ENCODE measurements around the gene IPO4. TPM values are rescaled to one million over a fixed set of nuclear protein-coding genes. Genes with fewer than 3 reads are reported as not detected.

The IPO4 gene
- total and polyA plus RNA-seq, 2 experiments from 2014 or later, result 19.0 to 19.5 TPM

GRCh38 chr14:24160850-24161804, 27.5 kb downstream of the IPO4 start, which contains the start of gene IRF9:
TSS of gene IRF9 (plus strand) at chr14:24161265. CDS start at chr14:24162145, 880 bp downstream.
- TF ChIP-seq CTCF (IDR thresholded peaks at IDR 0.05; ENCODE audit: poor library complexity) (peak; percentile 99), EZH2phosphoT487 (IDR thresholded peaks at IDR 0.05; ENCODE audit: low read depth, severe bottlenecking, unreplicated experiment) (no peak), EZH2 (IDR thresholded peaks at IDR 0.05; ENCODE audit: borderline replicate concordance) (no peak)
- peak within 1 kb of the TSS; percentile 91 for H3K27ac ChIP-seq
- peaks cover 25% of the 10 kb centered on the region for H3K79me2 ChIP-seq
- DNase-seq (ENCODE audit: low spot score), result peak; percentile 96
- H3K4me1 ChIP-seq (ENCODE audit: insufficient read depth), result peaks cover 16% of the 10 kb centered on the region
- no peaks in the 10 kb centered on the region for H3K9me3 ChIP-seq (ENCODE audit: low read depth)
- peak within 1 kb of the TSS; percentile 22 for H2AFZ ChIP-seq
- peaks cover 5% of the 10 kb centered on the region for H4K20me1 ChIP-seq (ENCODE audit: insufficient read depth, poor library complexity, severe bottlenecking)
- peak within 1 kb of the TSS; percentile 87 for H3K4me2 ChIP-seq
- peak within 1 kb of the TSS; percentile 25 for H3K4me3 ChIP-seq
- WGBS (ENCODE audit: low lambda C conversion rate, missing lambda C conversion rate), result 3% methylated on average over 12 of the region's 12 CpGs
- no peaks in the 10 kb centered on the region for H3K9me2 ChIP-seq (replicated peaks; ENCODE audit: insufficient read depth)
- H3K27me3 ChIP-seq, result no peaks in the 10 kb centered on the region
- H3K36me3 ChIP-seq (replicated peaks; ENCODE audit: insufficient read depth, low read depth), result no peaks in the 10 kb centered on the region

DNA sequence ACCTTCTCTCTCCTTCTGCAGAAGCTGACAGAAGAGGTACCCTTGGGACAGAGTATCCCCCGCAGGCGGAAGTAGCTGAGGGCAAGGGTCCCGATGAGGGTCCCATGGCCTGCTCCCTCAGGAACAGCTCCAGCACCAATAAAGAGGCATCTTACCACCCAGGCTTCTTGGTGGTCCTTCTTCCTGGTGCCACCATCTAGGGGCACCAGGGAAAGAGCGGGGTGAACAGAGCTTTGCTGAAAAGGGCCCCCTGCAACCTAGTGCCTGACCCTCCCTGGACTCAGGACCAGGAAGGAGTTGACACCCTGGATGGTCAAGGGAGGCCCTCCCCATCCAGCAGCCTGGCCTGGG, 28.1 kb downstream of the IPO4 start:
- TF ChIP-seq EZH2phosphoT487 (IDR thresholded peaks at IDR 0.05; ENCODE audit: low read depth, severe bottlenecking, unreplicated experiment) (no peak), EZH2 (IDR thresholded peaks at IDR 0.05; ENCODE audit: borderline replicate concordance) (no peak), CTCF (IDR thresholded peaks at IDR 0.05; ENCODE audit: poor library complexity) (no peak)
- 89% methylated on average over 4 of the region's 4 CpGs for WGBS (ENCODE audit: low lambda C conversion rate, missing lambda C conversion rate)
- no peaks in the 10 kb centered on the region for H3K9me3 ChIP-seq (ENCODE audit: low read depth)
- H2AFZ ChIP-seq, result no peak overlapping the region
- no peak overlapping the region for H3K4me3 ChIP-seq
- no peaks in the 10 kb centered on the region for H3K9me2 ChIP-seq (replicated peaks; ENCODE audit: insufficient read depth)
- DNase-seq (ENCODE audit: low spot score), result no peak
- peak overlapping the region; percentile 75 for H3K27ac ChIP-seq
- no peaks in the 10 kb centered on the region for H3K27me3 ChIP-seq
- H3K36me3 ChIP-seq (replicated peaks; ENCODE audit: insufficient read depth, low read depth), result no peaks in the 10 kb centered on the region
- no peak overlapping the region for H3K4me2 ChIP-seq
- H4K20me1 ChIP-seq (ENCODE audit: insufficient read depth, poor library complexity, severe bottlenecking), result peaks cover 5% of the 10 kb centered on the region
- peaks cover 16% of the 10 kb centered on the region for H3K4me1 ChIP-seq (ENCODE audit: insufficient read depth)
- peaks cover 25% of the 10 kb centered on the region for H3K79me2 ChIP-seq

GRCh38 chr14:24159777-24160498, 28.7 kb downstream of the IPO4 start:
- H3K9me2 ChIP-seq (replicated peaks; ENCODE audit: insufficient read depth), result no peaks in the 10 kb centered on the region
- H3K79me2 ChIP-seq, result peaks cover 25% of the 10 kb centered on the region
- H3K4me1 ChIP-seq (ENCODE audit: insufficient read depth), result peaks cover 16% of the 10 kb centered on the region
- no peak overlapping the region for H3K4me3 ChIP-seq
- peaks cover 5% of the 10 kb centered on the region for H4K20me1 ChIP-seq (ENCODE audit: insufficient read depth, poor library complexity, severe bottlenecking)
- peak overlapping the region; percentile 75 for H3K27ac ChIP-seq
- no peak for DNase-seq (ENCODE audit: low spot score)
- no peak overlapping the region for H3K4me2 ChIP-seq
- WGBS (ENCODE audit: low lambda C conversion rate, missing lambda C conversion rate), result 95% methylated on average over 11 of the region's 11 CpGs
- no peaks in the 10 kb centered on the region for H3K36me3 ChIP-seq (replicated peaks; ENCODE audit: insufficient read depth, low read depth)
- H3K27me3 ChIP-seq, result no peaks in the 10 kb centered on the region
- TF ChIP-seq EZH2 (IDR thresholded peaks at IDR 0.05; ENCODE audit: borderline replicate concordance) (no peak), EZH2phosphoT487 (IDR thresholded peaks at IDR 0.05; ENCODE audit: low read depth, severe bottlenecking, unreplicated experiment) (no peak), CTCF (IDR thresholded peaks at IDR 0.05; ENCODE audit: poor library complexity) (no peak)
- no peak overlapping the region for H2AFZ ChIP-seq
- no peaks in the 10 kb centered on the region for H3K9me3 ChIP-seq (ENCODE audit: low read depth)
